HepG2 (cell line): ENCODE measurements around the gene ORC4. TPM values are rescaled to one million over a fixed set of nuclear protein-coding genes. Genes with fewer than 3 reads are reported as not detected.

Source experiments
- CBFB ChIP-seq: sonication (generic); formaldehyde crosslinking; IDR thresholded peaks from 2 replicates; pipeline ENCODE4 v1.4.0; 2020; ENCODE audit warnings: missing genetic modification reagents
- CCDC6 ChIP-seq: sonication (generic); formaldehyde crosslinking; IDR thresholded peaks from 2 replicates; pipeline ENCODE4 v1.8.1; 2022; ENCODE audit warnings: mild to moderate bottlenecking, missing genetic modification reagents, moderate library complexity
- CHCHD3 ChIP-seq: sonication (generic); formaldehyde crosslinking; IDR thresholded peaks from 2 replicates; pipeline ENCODE4 v1.8.0; 2022; ENCODE audit warnings: mild to moderate bottlenecking, missing genetic modification reagents, moderate library complexity
- CREB3 ChIP-seq: sonication (generic); formaldehyde crosslinking; IDR thresholded peaks from 2 replicates; pipeline ENCODE4 v1.5.0; 2020; ENCODE audit warnings: missing genetic modification reagents
- IKZF1 ChIP-seq: fragments of 450-650 bp; IDR thresholded peaks from 2 replicates; pipeline ENCODE4 v1.7.1; 2016
- ISX ChIP-seq: sonication (generic); formaldehyde crosslinking; conservative IDR thresholded peaks from 2 replicates; pipeline ENCODE4 v1.5.0; 2020; ENCODE audit warnings: missing genetic modification reagents
- KMT2A ChIP-seq: sonication (generic); formaldehyde crosslinking; IDR thresholded peaks from 2 replicates; pipeline ENCODE4 v1.4.0; 2020; ENCODE audit warnings: missing genetic modification reagents
- PAWR ChIP-seq: sonication (generic); formaldehyde crosslinking; IDR thresholded peaks from 2 replicates; pipeline ENCODE4 v1.4.0; 2020; ENCODE audit warnings: missing genetic modification reagents, mild to moderate bottlenecking, borderline replicate concordance
- POLR2AphosphoS2 ChIP-seq: IDR thresholded peaks from 2 replicates; pipeline ENCODE4 v1.6.1; 2011; ENCODE audit warnings: low read depth, low read length, improper control_type of control experiment
- PRDM15 ChIP-seq: sonication (generic); formaldehyde crosslinking; IDR thresholded peaks from 2 replicates; pipeline ENCODE4 v1.4.0; 2020; ENCODE audit warnings: missing genetic modification reagents
- SAFB2 ChIP-seq: sonication (generic); formaldehyde crosslinking; IDR thresholded peaks from 2 replicates; pipeline ENCODE4 v1.5.1; 2020; ENCODE audit warnings: missing genetic modification reagents, low read depth, mild to moderate bottlenecking, borderline replicate concordance
- SALL2 ChIP-seq: sonication (generic); formaldehyde crosslinking; IDR thresholded peaks from 2 replicates; pipeline ENCODE4 v1.8.1; 2023; ENCODE audit warnings: mild to moderate bottlenecking, missing genetic modification reagents, inconsistent platforms
- SNAPC5 ChIP-seq: sonication (generic); formaldehyde crosslinking; IDR thresholded peaks from 2 replicates; pipeline ENCODE4 v1.8.1; 2023; ENCODE audit warnings: mild to moderate bottlenecking, missing genetic modification reagents, borderline replicate concordance
- SOX5 ChIP-seq: IDR thresholded peaks from 2 replicates; pipeline ENCODE4 v1.6.1; 2016; ENCODE audit warnings: borderline replicate concordance
- XRCC5 ChIP-seq: fragments of 200-400 bp; formaldehyde crosslinking; optimal IDR thresholded peaks from 2 replicates; pipeline ENCODE3; 2017; ENCODE audit warnings: mild to moderate bottlenecking, low read length
- ZBTB38 ChIP-seq: sonication (generic); formaldehyde crosslinking; IDR thresholded peaks from 2 replicates; pipeline ENCODE4 v1.5.1; 2020; ENCODE audit warnings: mild to moderate bottlenecking, missing genetic modification reagents
- ZFP36 ChIP-seq: fragments of 150-350 bp; IDR thresholded peaks from 2 replicates; pipeline ENCODE4 v1.6.1; 2018; ENCODE audit warnings: borderline replicate concordance, low read length, low read depth; ENCODE audit not compliant: partially characterized antibody
- ZFP62 ChIP-seq: sonication (generic); formaldehyde crosslinking; IDR thresholded peaks from 2 replicates; pipeline ENCODE4 v1.4.0; 2020; ENCODE audit warnings: missing genetic modification reagents
- ZNF253 ChIP-seq: sonication (generic); formaldehyde crosslinking; IDR thresholded peaks from 2 replicates; pipeline ENCODE4 v1.8.0; 2022; ENCODE audit warnings: mild to moderate bottlenecking, missing genetic modification reagents, borderline replicate concordance
- ZNF34 ChIP-seq: sonication (generic); formaldehyde crosslinking; IDR thresholded peaks from 2 replicates; pipeline ENCODE4 v1.4.0; 2020; ENCODE audit warnings: mild to moderate bottlenecking, missing genetic modification reagents, borderline replicate concordance
- ZNF432 ChIP-seq: sonication (generic); formaldehyde crosslinking; IDR thresholded peaks from 2 replicates; pipeline ENCODE4 v1.5.0; 2020; ENCODE audit warnings: missing genetic modification reagents, mild to moderate bottlenecking, borderline replicate concordance
- ZNF670 ChIP-seq: sonication (generic); formaldehyde crosslinking; IDR thresholded peaks from 2 replicates; pipeline ENCODE4 v1.8.0; 2022; ENCODE audit warnings: mild to moderate bottlenecking, missing genetic modification reagents, borderline replicate concordance
- polyA plus RNA-seq, 8 experiments: library from polyadenylated mRNA; depleted of rRNA in 3 of 8; stranded (reverse) in 7 of 8; unstranded in 1 of 8; fragments of >200 nt; fragmentation: Illumina TruSeq in 4 of 8; extraction: Trizol in 4 of 8; gene quantifications; 2 replicates each; pipeline versions ENCODE4 v1.2.1 to v1.2.3, GENCODE V29; 2011 to 2016; ENCODE audit warnings: low read depth in 4 of 8, missing spikeins in 1 of 8, mixed read lengths in 1 of 8; ENCODE audit not compliant: insufficient read depth in 1 of 8
- total RNA-seq, 5 experiments: library from RNA; depleted of rRNA; stranded (reverse); fragments of >200 nt; fragmentation: Illumina TruSeq; extraction: Trizol; gene quantifications; 2 replicates each; pipeline ENCODE4 v1.2.3, GENCODE V29; 2016; ENCODE audit warnings: low read depth in 1 of 5

The ORC4 gene
- total and polyA plus RNA-seq, 2 of the 13 experiments (the other 11 are each of a cell fraction or from before 2014, with no cell fraction given), result 28.6 to 84.8 TPM

GRCh38 chr2:148020111-148021058, at the start of gene ORC4 (continued):
- TF ChIP-seq ZNF670 (peak; percentile 89; the same call in 1 of the 2 replicates), ZFP36 (no peak), SALL2 (CRISPR knock-in tag) (peak; percentile 100), ISX (CRISPR knock-in tag) (no peak), SNAPC5 (CRISPR knock-in tag) (peak; percentile 87; the same call in 1 of the 2 replicates), CCDC6 (peak; percentile 93), CBFB (CRISPR knock-in tag) (peak; percentile 83; the same call in 1 of the 2 replicates), KMT2A (CRISPR knock-in tag) (peak; percentile 97), PRDM15 (no peak), IKZF1 (no peak), SAFB2 (peak; percentile 48; the same call in 1 of the 2 replicates), XRCC5 (peak; percentile 93), PAWR (no peak), ZNF253 (CRISPR knock-in tag) (peak; percentile 74; the same call in 1 of the 2 replicates), ZBTB38 (CRISPR knock-in tag) (peak; percentile 98), POLR2AphosphoS2 (no peak), CREB3 (CRISPR knock-in tag) (no peak), SOX5 (CRISPR knock-in tag) (peak; percentile 59), ZNF432 (CRISPR knock-in tag) (no peak), ZNF34 (peak; percentile 92; the same call in 1 of the 2 replicates), CHCHD3 (CRISPR knock-in tag) (no peak), ZFP62 (CRISPR knock-in tag) (no peak)
